ENCODE measurements around the gene WDR75.
"Not testable (repeated sequence)": the region's sequence is repeated elsewhere in the genome, so short reads cannot be mapped to it uniquely, and the experiment has no call there.

WDR75 gene

GRCh38 chr2:189466046-189466445, 24.8 kb downstream of the WDR75 start:
- Mint-ChIP-seq H3K9me3 (no peaks in the 10 kb centered on the region), H3K4me3 (no peak overlapping the region), H3K4me1 (peaks cover 7% of the 10 kb centered on the region), H3K27me3 (no peaks in the 10 kb centered on the region), H3K27ac (peak overlapping the region; percentile 67), H3K36me3 (peaks cover 30% of the 10 kb centered on the region)
- ATAC-seq (ENCODE audit: low read depth) (no peak), DNase-seq (ENCODE audit: low spot score in 2 of 2) (no peak)

- ATAC-seq (ENCODE audit: low read depth) (no peak), DNase-seq (ENCODE audit: low spot score in 2 of 2) (no peak)
- Mint-ChIP-seq H3K4me1 (peaks cover 7% of the 10 kb centered on the region), H3K27ac (no peak overlapping the region), H3K4me3 (no peak overlapping the region), H3K27me3 (no peaks in the 10 kb centered on the region), H3K36me3 (peaks cover 36% of the 10 kb centered on the region), H3K9me3 (no peaks in the 10 kb centered on the region)
Observed at GRCh38 chr2:189466656-189467055, 25.4 kb downstream of the WDR75 start.

GRCh38 chr2:189467160-189467559, 25.9 kb downstream of the WDR75 start:
- Mint-ChIP-seq H3K9me3 (no peaks in the 10 kb centered on the region), H3K4me1 (peaks cover 7% of the 10 kb centered on the region), H3K36me3 (peaks cover 39% of the 10 kb centered on the region), H3K4me3 (no peak overlapping the region), H3K27me3 (no peaks in the 10 kb centered on the region), H3K27ac (no peak overlapping the region)
- no peak for ATAC-seq (ENCODE audit: low read depth)
- no peak for DNase-seq (ENCODE audit: low spot score in 2 of 2)

- H3K36me3 Mint-ChIP-seq: peaks cover 39% of the 10 kb centered on the region
- no peak overlapping the region for H3K4me3 Mint-ChIP-seq
- H3K27ac Mint-ChIP-seq: no peak overlapping the region
- ATAC-seq (ENCODE audit: low read depth) (no peak), DNase-seq (ENCODE audit: low spot score in 2 of 2) (no peak)
- no peaks in the 10 kb centered on the region for H3K9me3 Mint-ChIP-seq
- no peaks in the 10 kb centered on the region for H3K27me3 Mint-ChIP-seq
- peaks cover 7% of the 10 kb centered on the region for H3K4me1 Mint-ChIP-seq
Observed at GRCh38 chr2:189467593-189467992, 26.3 kb downstream of the WDR75 start.

GRCh38 chr2:189474526-189474925, 33.3 kb downstream of the WDR75 start:
- Mint-ChIP-seq H3K4me1 (no peaks in the 10 kb centered on the region), H3K36me3 (peaks cover 40% of the 10 kb centered on the region), H3K27me3 (no peaks in the 10 kb centered on the region), H3K4me3 (no peak overlapping the region), H3K9me3 (no peaks in the 10 kb centered on the region), H3K27ac (no peak overlapping the region)
- ATAC-seq (ENCODE audit: low read depth): no peak
- no peak for DNase-seq (ENCODE audit: low spot score in 2 of 2)

GRCh38 chr2:189477756-189478155, 36.5 kb downstream of the WDR75 start:
- Mint-ChIP-seq H3K27ac (no peak overlapping the region), H3K27me3 (no peaks in the 10 kb centered on the region)
- no peak for DNase-seq (ENCODE audit: low spot score in 2 of 2)

GRCh38 chr2:189478289-189478688, 37.0 kb downstream of the WDR75 start:
- not testable (repeated sequence) for H3K27me3 Mint-ChIP-seq; H3K4me1 Mint-ChIP-seq; H3K27ac Mint-ChIP-seq; DNase-seq (ENCODE audit: low spot score in 2 of 2); H3K4me3 Mint-ChIP-seq; ATAC-seq (ENCODE audit: low read depth); H3K9me3 Mint-ChIP-seq
- peaks cover 22% of the 10 kb centered on the region for H3K36me3 Mint-ChIP-seq

More at GRCh38 chr2:189477756-189478155, 36.5 kb downstream of the WDR75 start:
- no peak for ATAC-seq (ENCODE audit: low read depth)
- no peaks in the 10 kb centered on the region for H3K9me3 Mint-ChIP-seq
- no peak overlapping the region for H3K4me3 Mint-ChIP-seq
- H3K36me3 Mint-ChIP-seq: peaks cover 22% of the 10 kb centered on the region
- no peaks in the 10 kb centered on the region for H3K4me1 Mint-ChIP-seq

- no peaks in the 10 kb centered on the region for H3K27me3 Mint-ChIP-seq
- ATAC-seq (ENCODE audit: low read depth) (no peak), DNase-seq (ENCODE audit: low spot score in 2 of 2) (no peak)
- no peaks in the 10 kb centered on the region for H3K4me1 Mint-ChIP-seq
- H3K36me3 Mint-ChIP-seq: peaks cover 6% of the 10 kb centered on the region
- no peaks in the 10 kb centered on the region for H3K9me3 Mint-ChIP-seq
- H3K27ac Mint-ChIP-seq: no peak overlapping the region
- no peak overlapping the region for H3K4me3 Mint-ChIP-seq
Observed at GRCh38 chr2:189481071-189481470, 39.8 kb downstream of the WDR75 start.

GRCh38 chr2:189483571-189483970, 42.3 kb downstream of the WDR75 start:
- H3K4me1 Mint-ChIP-seq: no peaks in the 10 kb centered on the region
- H3K36me3 Mint-ChIP-seq: no peaks in the 10 kb centered on the region
- no peaks in the 10 kb centered on the region for H3K9me3 Mint-ChIP-seq
- ATAC-seq (ENCODE audit: low read depth) (no peak), DNase-seq (ENCODE audit: low spot score in 2 of 2) (no peak)
- no peak overlapping the region for H3K4me3 Mint-ChIP-seq
- H3K27ac Mint-ChIP-seq: no peak overlapping the region
- no peaks in the 10 kb centered on the region for H3K27me3 Mint-ChIP-seq

GRCh38 chr2:189483980-189484740, 42.9 kb downstream of the WDR75 start:
- no peaks in the 10 kb centered on the region for H3K36me3 Mint-ChIP-seq
- DNase-seq (ENCODE audit: low spot score in 2 of 2) (no peak), ATAC-seq (ENCODE audit: low read depth) (no peak)
- no peaks in the 10 kb centered on the region for H3K4me1 Mint-ChIP-seq
- no peak overlapping the region for H3K27ac Mint-ChIP-seq
- no peaks in the 10 kb centered on the region for H3K9me3 Mint-ChIP-seq
- no peak overlapping the region for H3K4me3 Mint-ChIP-seq
- no peaks in the 10 kb centered on the region for H3K27me3 Mint-ChIP-seq

GRCh38 chr2:189485146-189485545, 43.9 kb downstream of the WDR75 start:
- Mint-ChIP-seq H3K4me1 (no peaks in the 10 kb centered on the region), H3K27me3 (no peaks in the 10 kb centered on the region), H3K9me3 (no peaks in the 10 kb centered on the region), H3K4me3 (no peak overlapping the region), H3K36me3 (no peaks in the 10 kb centered on the region), H3K27ac (no peak overlapping the region)
- no peak for DNase-seq (ENCODE audit: low spot score in 2 of 2)
- no peak for ATAC-seq (ENCODE audit: low read depth)

- Mint-ChIP-seq H3K27ac (no peak overlapping the region), H3K27me3 (peaks cover 3% of the 10 kb centered on the region), H3K4me3 (no peak overlapping the region), H3K4me1 (no peaks in the 10 kb centered on the region), H3K9me3 (no peaks in the 10 kb centered on the region), H3K36me3 (no peaks in the 10 kb centered on the region)
- ATAC-seq (ENCODE audit: low read depth) (no peak), DNase-seq (ENCODE audit: low spot score in 2 of 2) (no peak)
Observed at GRCh38 chr2:189486237-189486770, 45.0 kb downstream of the WDR75 start.

GRCh38 chr2:189487283-189488007, 46.2 kb downstream of the WDR75 start:
- H3K4me1 Mint-ChIP-seq: no peaks in the 10 kb centered on the region
- H3K4me3 Mint-ChIP-seq: no peak overlapping the region
- H3K9me3 Mint-ChIP-seq: no peaks in the 10 kb centered on the region
- DNase-seq (ENCODE audit: low spot score in 2 of 2) (no peak), ATAC-seq (ENCODE audit: low read depth) (no peak)
- H3K27me3 Mint-ChIP-seq: peaks cover 3% of the 10 kb centered on the region
- no peak overlapping the region for H3K27ac Mint-ChIP-seq
- no peaks in the 10 kb centered on the region for H3K36me3 Mint-ChIP-seq

- ATAC-seq (ENCODE audit: low read depth) (no peak), DNase-seq (ENCODE audit: low spot score in 2 of 2) (no peak)
- no peaks in the 10 kb centered on the region for H3K4me1 Mint-ChIP-seq
- no peaks in the 10 kb centered on the region for H3K9me3 Mint-ChIP-seq
- H3K27ac Mint-ChIP-seq: no peak overlapping the region
- no peaks in the 10 kb centered on the region for H3K36me3 Mint-ChIP-seq
- no peak overlapping the region for H3K4me3 Mint-ChIP-seq
- peaks cover 4% of the 10 kb centered on the region for H3K27me3 Mint-ChIP-seq
Observed at GRCh38 chr2:189488008-189488310, 46.7 kb downstream of the WDR75 start.

Measured in memory B cell (primary cell).